Activated naive CD4-positive, alpha-beta T cell treated with anti-CD3 and anti-CD28 coated beads, Interleukin-2, amount 50 U/mL, for 24 hours (primary cell): Measurements from ENCODE around the gene TRAK2.
"Not testable (repeated sequence)": the region's sequence is repeated elsewhere in the genome, so short reads cannot be mapped to it uniquely, and the experiment has no call there.

Experiments used
- H3K27ac Mint-ChIP-seq: one replicate; pipeline ENCODE4 v1.8.0; 2021; ENCODE audit warnings: mild to moderate bottlenecking, mixed read lengths
- H3K27me3 Mint-ChIP-seq: one replicate; pipeline ENCODE4 v1.8.0; 2021; ENCODE audit warnings: mixed read lengths
- H3K36me3 Mint-ChIP-seq: one replicate; pipeline ENCODE4 v1.8.0; 2021; ENCODE audit warnings: mixed read lengths
- H3K4me1 Mint-ChIP-seq: one replicate; pipeline ENCODE4 v1.8.0; 2021; ENCODE audit warnings: mixed read lengths
- H3K4me3 Mint-ChIP-seq: one replicate; pipeline ENCODE4 v1.8.0; 2021; ENCODE audit warnings: mild to moderate bottlenecking, mixed read lengths
- H3K9me3 Mint-ChIP-seq: one replicate; pipeline ENCODE4 v1.8.0; 2021; ENCODE audit warnings: mixed read lengths

TRAK2 gene

GRCh38 chr2:201432621-201433393 lies 18.5 kb downstream of the TRAK2 start:
- Mint-ChIP-seq H3K27me3 (no peaks in the 10 kb centered on the region), H3K36me3 (peaks cover 6% of the 10 kb centered on the region), H3K4me3 (no peak overlapping the region), H3K4me1 (peaks cover 70% of the 10 kb centered on the region), H3K27ac (peak overlapping the region; percentile 95), H3K9me3 (peaks cover 5% of the 10 kb centered on the region)

- H3K4me3 Mint-ChIP-seq: peak overlapping the region; percentile 75
- H3K27ac Mint-ChIP-seq: peak overlapping the region; percentile 95
- peaks cover 3% of the 10 kb centered on the region for H3K36me3 Mint-ChIP-seq
Measured at GRCh38 chr2:201432038-201432620, 19.1 kb downstream of the TRAK2 start.

GRCh38 chr2:201430839-201431238 lies 20.4 kb downstream of the TRAK2 start:
- peaks cover 5% of the 10 kb centered on the region for H3K9me3 Mint-ChIP-seq
- no peaks in the 10 kb centered on the region for H3K27me3 Mint-ChIP-seq
- peaks cover 3% of the 10 kb centered on the region for H3K36me3 Mint-ChIP-seq
- no peak overlapping the region for H3K4me3 Mint-ChIP-seq
- peak overlapping the region; percentile 12 for H3K27ac Mint-ChIP-seq
- peaks cover 50% of the 10 kb centered on the region for H3K4me1 Mint-ChIP-seq

More at GRCh38 chr2:201432038-201432620, 19.1 kb downstream of the TRAK2 start:
- Mint-ChIP-seq H3K4me1 (peaks cover 63% of the 10 kb centered on the region), H3K27me3 (no peaks in the 10 kb centered on the region), H3K9me3 (peaks cover 5% of the 10 kb centered on the region)

DNA sequence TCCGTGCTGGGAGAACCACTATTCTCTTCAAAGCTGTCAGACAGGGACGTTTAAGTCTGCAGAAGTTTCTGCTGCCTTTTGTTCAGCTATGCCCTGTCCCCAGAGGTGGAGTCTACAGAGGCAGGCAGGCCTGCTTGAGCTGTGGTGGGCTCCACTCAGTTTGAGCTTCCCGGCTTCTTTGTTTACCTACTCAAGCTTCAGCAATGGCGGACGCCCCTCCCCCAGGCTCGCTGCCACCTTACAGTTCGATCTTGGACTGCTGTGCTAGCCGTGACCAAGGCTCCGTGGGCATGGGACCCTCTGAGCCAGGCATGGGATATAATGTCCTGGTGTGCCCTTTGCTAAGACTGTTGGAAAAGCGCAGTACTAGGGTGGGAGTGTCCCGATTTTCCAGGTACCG lies 20.9 kb downstream of the TRAK2 start:
- not testable (repeated sequence) for H3K9me3 Mint-ChIP-seq, H3K36me3 Mint-ChIP-seq, H3K27me3 Mint-ChIP-seq, H3K4me3 Mint-ChIP-seq, H3K27ac Mint-ChIP-seq
- peaks cover 46% of the 10 kb centered on the region for H3K4me1 Mint-ChIP-seq

GRCh38 chr2:201429835-201430234 lies 21.4 kb downstream of the TRAK2 start:
- H3K27ac Mint-ChIP-seq, H3K36me3 Mint-ChIP-seq, H3K4me3 Mint-ChIP-seq, H3K27me3 Mint-ChIP-seq, H3K9me3 Mint-ChIP-seq: not testable (repeated sequence)
- H3K4me1 Mint-ChIP-seq: peaks cover 42% of the 10 kb centered on the region

- not testable (repeated sequence) for H3K4me3 Mint-ChIP-seq, H3K27me3 Mint-ChIP-seq, H3K36me3 Mint-ChIP-seq, H3K9me3 Mint-ChIP-seq, H3K27ac Mint-ChIP-seq
- peaks cover 33% of the 10 kb centered on the region for H3K4me1 Mint-ChIP-seq
Measured at GRCh38 chr2:201428366-201428765, 22.9 kb downstream of the TRAK2 start.

DNA sequence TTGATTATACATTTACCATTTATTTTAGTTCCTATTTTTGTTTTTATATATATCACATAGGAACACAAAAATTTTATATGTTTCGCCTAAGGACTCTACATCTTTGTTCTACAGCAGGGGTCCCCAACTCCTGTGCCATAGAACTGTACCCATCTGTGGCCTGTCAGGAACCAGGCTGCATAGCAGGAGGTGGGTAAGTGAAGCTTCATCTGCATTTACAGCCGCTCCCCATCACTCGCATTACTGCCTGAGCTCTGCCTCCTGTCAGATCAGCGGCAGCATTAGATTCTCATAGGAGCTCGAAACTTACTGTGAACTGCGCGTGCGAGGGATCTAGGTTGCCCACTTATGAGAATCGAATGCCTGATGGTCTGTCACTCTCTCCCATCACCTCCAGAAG lies 25.3 kb downstream of the TRAK2 start:
- H3K4me3 Mint-ChIP-seq: no peak overlapping the region

GRCh38 chr2:201420442-201421113 lies 30.7 kb downstream of the TRAK2 start:
- Mint-ChIP-seq H3K27me3 (no peaks in the 10 kb centered on the region), H3K4me1 (peaks cover 66% of the 10 kb centered on the region), H3K27ac (peak overlapping the region; percentile 73), H3K9me3 (no peaks in the 10 kb centered on the region), H3K36me3 (peaks cover 6% of the 10 kb centered on the region), H3K4me3 (no peak overlapping the region)

More for the DNA sequence above, 25.3 kb downstream of the TRAK2 start:
- Mint-ChIP-seq H3K9me3 (peaks cover 5% of the 10 kb centered on the region), H3K27ac (peak overlapping the region; percentile 59), H3K4me1 (peaks cover 33% of the 10 kb centered on the region), H3K27me3 (no peaks in the 10 kb centered on the region), H3K36me3 (peaks cover 5% of the 10 kb centered on the region)

- Mint-ChIP-seq H3K9me3 (no peaks in the 10 kb centered on the region), H3K36me3 (peaks cover 6% of the 10 kb centered on the region), H3K4me3 (no peak overlapping the region), H3K4me1 (peaks cover 66% of the 10 kb centered on the region), H3K27ac (peak overlapping the region; percentile 73), H3K27me3 (no peaks in the 10 kb centered on the region)
Measured at GRCh38 chr2:201419986-201420385, 31.3 kb downstream of the TRAK2 start.

DNA sequence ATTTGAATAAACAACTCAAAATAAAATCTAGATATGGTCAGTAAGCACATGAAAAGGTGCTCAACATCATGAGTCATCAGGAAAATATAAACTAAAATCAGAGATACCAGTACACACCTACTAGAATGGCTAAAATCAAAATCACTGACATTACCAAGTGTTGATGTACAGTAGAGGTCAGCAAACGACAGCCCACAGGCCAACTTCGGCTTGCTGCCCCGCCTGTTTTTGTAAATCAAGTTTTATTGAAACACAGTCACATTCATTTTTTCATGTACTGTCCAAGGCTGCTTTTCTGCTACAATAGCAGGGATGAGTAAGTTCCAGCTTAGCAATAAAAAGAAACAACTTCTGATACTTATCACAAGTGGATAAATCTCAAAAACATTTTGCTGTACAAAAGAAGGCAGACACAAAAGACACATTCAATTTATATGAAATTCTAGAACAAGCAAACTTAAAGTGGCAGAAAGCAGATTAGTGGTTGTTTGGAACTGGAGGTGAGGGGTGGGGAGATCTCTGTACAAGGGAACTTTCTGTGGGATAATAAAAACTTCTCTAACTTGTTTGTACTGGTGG lies 32.1 kb downstream of the TRAK2 start:
- Mint-ChIP-seq H3K4me1 (peaks cover 65% of the 10 kb centered on the region), H3K27ac (peak overlapping the region; percentile 89), H3K9me3 (no peaks in the 10 kb centered on the region), H3K36me3 (peaks cover 6% of the 10 kb centered on the region), H3K4me3 (no peak overlapping the region), H3K27me3 (no peaks in the 10 kb centered on the region)

GRCh38 chr2:201415149-201415548 lies 36.1 kb downstream of the TRAK2 start:
- Mint-ChIP-seq H3K36me3 (peaks cover 10% of the 10 kb centered on the region), H3K4me1 (peaks cover 32% of the 10 kb centered on the region), H3K4me3 (no peak overlapping the region), H3K27me3 (no peaks in the 10 kb centered on the region), H3K27ac (no peak overlapping the region), H3K9me3 (peaks cover 6% of the 10 kb centered on the region)

DNA sequence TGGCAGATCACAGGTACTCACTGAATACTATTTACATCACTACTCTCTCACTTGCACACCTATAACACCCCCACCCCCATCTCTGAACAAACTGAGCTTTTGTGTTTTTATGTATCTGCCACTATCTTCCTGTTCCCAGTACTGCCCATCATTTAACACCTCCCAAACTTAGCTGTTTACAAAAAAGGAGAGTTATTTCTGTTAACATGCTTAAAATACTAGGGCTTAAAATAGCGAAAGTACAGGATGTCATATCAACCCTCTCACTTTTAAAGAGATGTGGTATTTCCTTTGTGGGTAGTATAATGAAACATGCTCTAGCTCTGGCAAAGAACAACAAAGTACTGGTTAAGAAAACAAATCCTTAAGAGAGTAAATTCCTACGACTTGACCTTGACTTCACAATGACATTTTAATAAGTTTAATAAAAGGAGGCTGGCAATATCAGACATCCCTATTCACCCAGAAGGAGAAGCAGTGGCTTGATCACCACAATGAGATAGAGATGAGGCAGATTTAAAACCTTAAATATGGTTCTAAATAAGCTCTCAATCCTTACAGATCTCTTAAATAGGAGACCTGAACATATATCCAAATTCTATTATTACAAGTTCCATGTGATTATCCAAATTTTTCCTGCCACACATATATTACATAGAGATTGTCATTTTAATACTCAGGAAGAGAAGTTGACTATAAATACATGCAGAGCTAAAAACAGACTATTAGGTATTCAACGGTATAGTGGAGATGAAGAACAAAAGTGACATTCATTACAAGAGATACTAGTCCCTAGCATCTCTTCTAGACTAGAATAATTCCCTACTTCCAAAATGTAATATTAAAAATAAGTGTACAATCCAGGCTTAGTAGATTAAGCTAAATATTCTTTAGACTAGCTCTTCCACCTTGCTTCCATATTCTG lies 36.9 kb downstream of the TRAK2 start:
- no peaks in the 10 kb centered on the region for H3K27me3 Mint-ChIP-seq
- peaks cover 25% of the 10 kb centered on the region for H3K4me1 Mint-ChIP-seq
- peaks cover 10% of the 10 kb centered on the region for H3K36me3 Mint-ChIP-seq
- no peak overlapping the region for H3K4me3 Mint-ChIP-seq
- peaks cover 6% of the 10 kb centered on the region for H3K9me3 Mint-ChIP-seq
- no peak overlapping the region for H3K27ac Mint-ChIP-seq

- no peak overlapping the region for H3K4me3 Mint-ChIP-seq
- peaks cover 10% of the 10 kb centered on the region for H3K36me3 Mint-ChIP-seq
- peaks cover 6% of the 10 kb centered on the region for H3K9me3 Mint-ChIP-seq
- H3K4me1 Mint-ChIP-seq: peaks cover 17% of the 10 kb centered on the region
- H3K27ac Mint-ChIP-seq: no peak overlapping the region
- no peaks in the 10 kb centered on the region for H3K27me3 Mint-ChIP-seq
Measured at GRCh38 chr2:201413552-201413951, 37.7 kb downstream of the TRAK2 start.

- H3K27ac Mint-ChIP-seq: no peak overlapping the region
- peaks cover 10% of the 10 kb centered on the region for H3K36me3 Mint-ChIP-seq
- H3K9me3 Mint-ChIP-seq: peaks cover 6% of the 10 kb centered on the region
- H3K27me3 Mint-ChIP-seq: no peaks in the 10 kb centered on the region
- peaks cover 13% of the 10 kb centered on the region for H3K4me1 Mint-ChIP-seq
- H3K4me3 Mint-ChIP-seq: no peak overlapping the region
Measured at GRCh38 chr2:201413143-201413542, 38.1 kb downstream of the TRAK2 start.

DNA sequence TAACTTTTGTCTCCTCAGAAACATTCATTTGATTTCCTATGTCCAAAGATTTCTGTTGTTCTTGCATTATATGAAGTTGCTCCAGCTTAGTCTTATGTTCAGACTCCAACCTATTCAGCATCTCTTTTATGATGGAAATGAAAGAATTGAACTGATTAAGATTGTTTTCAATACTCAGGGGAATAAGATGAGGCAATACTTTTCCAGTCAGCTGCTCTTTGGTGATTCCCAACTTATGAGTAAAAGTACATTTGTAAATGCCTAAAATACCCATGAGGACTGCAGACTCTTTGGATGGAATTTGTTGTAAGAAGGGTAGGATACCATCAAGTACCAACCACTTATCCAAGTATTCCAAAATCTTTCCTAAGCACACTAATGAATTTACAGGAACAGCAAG lies 39.8 kb downstream of the TRAK2 start:
- H3K4me1 Mint-ChIP-seq: peaks cover 15% of the 10 kb centered on the region
- no peak overlapping the region for H3K4me3 Mint-ChIP-seq
- no peaks in the 10 kb centered on the region for H3K27me3 Mint-ChIP-seq
- peaks cover 6% of the 10 kb centered on the region for H3K9me3 Mint-ChIP-seq
- H3K27ac Mint-ChIP-seq: peak overlapping the region; percentile 53
- peaks cover 5% of the 10 kb centered on the region for H3K36me3 Mint-ChIP-seq
